DMS114 treated with DMSO at 0.1 percent for 48 hours (cell line): ENCODE measurements around the gene SGPP2.
"Not testable (repeated sequence)": the region's sequence is repeated elsewhere in the genome, so short reads cannot be mapped to it uniquely, and the experiment has no call there.

ENCODE experiments used
- DNase-seq: peaks from one replicate; lab custom pipeline; 2025; ENCODE audit not compliant: unreplicated experiment; lab: John Stamatoyannopoulos, UW

Gene SGPP2, protein sequence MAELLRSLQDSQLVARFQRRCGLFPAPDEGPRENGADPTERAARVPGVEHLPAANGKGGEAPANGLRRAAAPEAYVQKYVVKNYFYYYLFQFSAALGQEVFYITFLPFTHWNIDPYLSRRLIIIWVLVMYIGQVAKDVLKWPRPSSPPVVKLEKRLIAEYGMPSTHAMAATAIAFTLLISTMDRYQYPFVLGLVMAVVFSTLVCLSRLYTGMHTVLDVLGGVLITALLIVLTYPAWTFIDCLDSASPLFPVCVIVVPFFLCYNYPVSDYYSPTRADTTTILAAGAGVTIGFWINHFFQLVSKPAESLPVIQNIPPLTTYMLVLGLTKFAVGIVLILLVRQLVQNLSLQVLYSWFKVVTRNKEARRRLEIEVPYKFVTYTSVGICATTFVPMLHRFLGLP

DNA sequence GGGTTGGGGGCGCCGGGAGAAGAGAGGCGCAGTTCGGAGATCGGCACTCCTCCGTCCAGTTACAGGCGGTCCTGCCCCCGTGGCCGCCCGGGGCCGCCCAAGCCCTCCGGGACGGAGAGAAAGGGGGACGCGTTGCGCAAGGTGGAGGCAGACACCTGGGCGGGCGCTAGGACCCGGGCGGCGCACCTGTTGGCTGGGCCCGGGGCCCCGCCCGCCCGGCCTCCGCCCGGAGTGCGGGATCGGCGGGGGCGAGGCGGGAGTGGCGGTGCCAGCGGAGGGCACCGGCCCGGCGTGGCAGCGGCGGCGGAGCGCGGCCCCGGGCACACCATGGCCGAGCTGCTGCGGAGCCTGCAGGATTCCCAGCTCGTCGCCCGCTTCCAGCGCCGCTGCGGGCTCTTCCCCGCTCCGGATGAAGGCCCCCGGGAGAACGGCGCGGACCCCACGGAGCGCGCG, at the start of gene SGPP2:
TSS of gene SGPP2 (plus strand) at position 268 of the 453 bp plus-strand sequence. CDS start at position 328, 60 bp downstream.
- DNase-seq = no peak

GRCh38 chr2:222375798-222376197, 48.5 kb upstream of the SGPP2 start:
- no peak for DNase-seq

DNA sequence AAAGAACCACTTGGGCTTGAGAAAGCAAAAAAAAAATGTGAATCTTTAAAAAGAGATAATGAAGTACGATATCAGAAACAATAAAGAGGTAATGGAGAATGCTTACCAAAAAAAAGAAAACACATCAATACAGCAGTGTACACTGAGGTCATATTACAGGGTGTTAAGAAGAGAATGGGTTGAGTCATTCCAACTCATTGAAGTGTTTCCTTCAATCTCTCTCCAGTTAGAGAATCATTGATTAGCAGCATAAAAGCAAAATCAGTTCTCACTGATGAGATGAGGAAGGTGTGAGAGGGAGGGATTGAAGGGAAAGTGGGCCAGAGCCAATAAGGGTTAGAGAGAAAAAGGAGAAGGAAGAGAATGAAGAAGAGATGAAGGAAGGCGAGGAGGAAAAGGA, 43.9 kb upstream of the SGPP2 start:
- DNase-seq = no peak

DNA sequence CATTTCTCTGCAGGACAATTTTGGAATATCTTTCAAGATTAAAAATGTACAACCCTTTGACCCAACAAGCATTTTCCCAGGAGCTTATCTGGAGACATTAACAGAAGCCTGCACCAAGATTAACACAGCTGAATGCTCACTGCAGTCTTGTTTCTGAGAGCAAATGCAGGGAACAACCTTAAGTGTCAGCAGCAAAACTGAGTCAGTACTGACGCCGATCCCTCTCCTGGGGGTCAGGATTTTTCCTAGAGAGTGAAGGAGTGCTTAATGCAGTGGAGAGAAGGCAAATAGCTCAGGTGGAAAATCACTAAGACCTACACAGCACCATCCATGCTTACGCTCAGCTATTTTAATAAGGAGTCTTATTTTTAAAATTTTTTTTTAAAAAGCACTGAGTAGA, 42.8 kb upstream of the SGPP2 start:
- DNase-seq = no peak

DNA sequence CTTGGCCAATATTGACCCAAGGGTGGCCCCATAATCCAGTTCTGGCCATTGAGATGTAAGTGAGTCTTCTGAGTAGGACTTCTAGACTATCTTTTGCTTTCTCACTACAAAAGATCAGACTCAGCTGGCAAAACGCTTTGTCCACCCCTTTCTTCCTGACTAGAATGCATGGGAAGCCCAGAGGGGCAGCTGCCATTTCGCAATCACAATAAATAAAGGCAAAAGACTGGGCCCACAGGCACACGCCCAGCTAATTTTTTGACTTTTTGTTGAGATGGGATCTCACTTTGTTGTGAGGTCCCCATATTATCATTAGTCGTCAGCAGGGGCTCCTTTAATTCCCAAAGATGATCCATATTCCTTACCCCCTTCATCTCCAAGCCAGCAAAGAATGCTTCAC, 41.1 kb upstream of the SGPP2 start:
- DNase-seq = no peak

DNA sequence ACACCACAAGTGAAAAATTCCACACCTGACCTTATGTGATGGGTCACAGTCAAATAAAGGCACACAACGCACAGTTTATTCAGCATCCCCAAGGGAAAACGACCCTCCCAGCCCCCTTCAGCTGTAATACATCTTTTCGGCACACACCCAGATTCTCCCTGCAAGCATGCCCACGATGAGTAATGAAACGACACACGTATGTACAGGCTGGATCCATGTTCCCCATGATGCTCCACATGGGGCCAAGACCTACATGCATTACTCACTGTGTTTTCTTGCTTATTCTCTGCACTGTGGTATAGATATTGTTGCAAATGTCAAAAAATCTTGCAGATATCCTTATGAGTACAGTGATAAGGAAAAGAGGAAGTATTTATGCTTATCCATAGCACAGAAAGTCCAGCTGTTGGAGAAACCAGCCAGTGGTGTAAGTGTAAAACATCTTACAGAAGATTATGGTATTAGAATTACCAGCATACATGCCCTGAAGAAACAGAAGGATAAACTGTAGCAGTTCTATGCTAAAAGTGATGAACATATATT, 32.5 kb upstream of the SGPP2 start:
- no peak for DNase-seq

- no peak for DNase-seq
Observed at GRCh38 chr2:222393733-222394267, 30.5 kb upstream of the SGPP2 start.

GRCh38 chr2:222398446-222398885, 25.9 kb upstream of the SGPP2 start:
- DNase-seq = no peak

DNA sequence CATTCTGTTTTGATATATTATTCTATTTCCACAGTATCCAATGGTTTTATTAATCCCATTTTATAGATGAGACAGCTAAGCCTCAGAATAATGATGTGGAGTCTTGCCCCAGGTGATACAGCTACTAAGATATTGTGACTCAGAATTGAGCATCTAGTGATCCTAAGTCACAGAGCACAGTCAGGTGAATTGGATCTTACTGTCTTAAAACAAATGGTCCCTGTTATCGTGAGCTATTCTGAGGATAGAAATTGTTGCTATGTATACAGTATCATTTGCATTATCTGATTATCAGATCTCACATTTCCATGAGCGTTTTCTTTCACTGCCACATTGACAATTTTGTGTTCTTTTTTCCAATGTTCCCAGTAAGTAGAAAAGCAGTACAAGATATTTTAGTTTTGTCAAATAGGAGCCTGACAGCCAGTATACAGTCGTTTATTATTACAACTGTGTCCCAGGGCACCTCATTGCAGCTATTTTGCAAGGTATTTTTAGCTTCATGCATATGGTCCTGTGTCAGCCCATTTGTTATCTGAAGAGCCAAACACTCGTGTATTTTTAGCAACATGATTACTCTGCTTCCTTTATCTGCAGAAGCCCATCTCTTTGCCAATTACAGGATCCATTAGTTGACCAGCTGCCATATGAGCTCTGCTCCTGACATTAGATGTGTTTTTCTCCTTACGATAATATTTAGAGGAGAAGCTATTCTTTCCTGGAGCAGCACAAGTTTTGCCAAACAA, 25.1 kb upstream of the SGPP2 start:
- no peak for DNase-seq

DNA sequence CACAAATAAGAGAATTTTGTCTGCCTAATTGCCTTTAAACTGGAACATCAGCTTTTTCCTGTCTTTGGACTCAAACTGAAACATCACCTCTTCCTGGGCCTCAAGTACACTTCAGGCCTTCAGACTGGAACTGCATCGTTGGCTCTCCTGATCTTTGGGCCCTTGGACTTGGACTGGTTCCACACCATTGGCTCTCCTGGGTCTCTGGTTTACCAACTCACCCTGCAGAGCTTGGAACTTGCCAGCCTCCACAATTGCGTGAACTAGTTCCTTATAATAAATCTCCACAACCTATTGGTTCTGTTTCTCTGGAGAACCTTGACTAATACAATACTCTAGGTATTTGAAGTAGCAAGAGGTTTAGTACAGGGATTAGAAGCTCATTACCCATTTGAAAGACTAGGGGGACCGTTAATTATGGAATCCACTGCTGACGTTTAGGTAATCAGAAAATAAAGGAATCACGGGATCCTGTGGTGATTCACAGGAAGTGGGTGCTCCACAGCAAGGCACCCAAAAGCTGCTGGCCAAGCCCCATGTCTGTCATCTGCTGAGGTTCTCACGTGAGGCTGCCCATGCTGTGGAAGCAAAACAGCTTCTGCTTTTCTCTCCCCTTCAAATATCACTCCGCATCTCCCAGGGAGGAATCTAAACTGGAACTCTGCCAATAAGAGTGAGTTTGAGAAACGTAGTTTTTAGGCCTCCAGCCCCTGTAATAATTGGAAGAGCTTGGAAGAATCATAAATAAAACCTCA, 20.0 kb upstream of the SGPP2 start:
- no peak for DNase-seq

- DNase-seq = no peak
Observed at GRCh38 chr2:222408684-222409083, 15.7 kb upstream of the SGPP2 start.

- DNase-seq = no peak
Observed at GRCh38 chr2:222410534-222410933, 13.8 kb upstream of the SGPP2 start.

DNA sequence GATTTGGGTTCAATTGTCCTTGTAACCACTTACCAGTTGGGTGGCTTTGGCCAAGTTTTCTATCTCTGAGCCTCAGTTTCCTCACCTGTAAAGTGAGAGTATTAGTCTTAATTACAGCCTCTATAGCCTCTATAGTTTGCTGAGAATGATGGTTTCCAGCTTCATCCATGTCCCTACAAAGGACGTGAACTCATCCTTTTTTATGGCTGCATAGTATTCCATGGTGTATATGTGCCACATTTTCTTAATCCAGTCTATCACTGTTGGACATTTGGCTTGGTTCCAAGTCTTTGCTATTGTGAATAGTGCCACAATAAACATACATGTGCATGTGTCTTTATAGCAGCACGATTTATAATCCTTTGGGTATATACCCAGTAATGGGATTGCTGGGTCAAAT, 12.0 kb upstream of the SGPP2 start:
- DNase-seq = not testable (repeated sequence)

DNA sequence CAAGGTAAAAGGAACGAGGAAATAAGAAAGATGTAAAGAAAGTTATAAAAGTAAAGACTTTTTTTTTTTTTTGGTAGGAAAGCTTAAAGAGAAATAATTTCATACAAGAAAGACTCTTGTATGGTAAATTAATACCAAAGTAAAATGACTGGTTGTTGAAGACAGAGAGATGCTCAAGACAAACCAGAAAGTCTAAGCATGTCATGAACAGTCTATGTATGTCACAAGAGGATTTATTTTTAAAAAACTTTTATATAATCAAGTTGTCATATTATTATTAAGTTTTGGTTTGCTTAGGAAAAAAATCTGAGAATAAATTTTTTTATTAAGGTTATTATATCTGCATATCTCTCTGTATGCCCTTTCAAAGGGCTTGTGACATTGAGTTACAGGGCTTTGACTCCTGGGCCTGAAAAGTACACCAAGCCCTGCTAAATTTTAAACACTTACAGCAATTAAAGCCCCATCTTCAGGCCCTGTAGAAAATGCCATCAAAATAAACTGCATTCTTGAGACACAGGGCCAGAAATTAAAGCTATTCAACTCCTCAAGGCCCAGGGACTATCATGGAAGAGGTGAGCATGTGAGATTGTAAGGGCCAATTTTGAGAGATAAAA, 10.9 kb upstream of the SGPP2 start:
- DNase-seq = no peak

DNA sequence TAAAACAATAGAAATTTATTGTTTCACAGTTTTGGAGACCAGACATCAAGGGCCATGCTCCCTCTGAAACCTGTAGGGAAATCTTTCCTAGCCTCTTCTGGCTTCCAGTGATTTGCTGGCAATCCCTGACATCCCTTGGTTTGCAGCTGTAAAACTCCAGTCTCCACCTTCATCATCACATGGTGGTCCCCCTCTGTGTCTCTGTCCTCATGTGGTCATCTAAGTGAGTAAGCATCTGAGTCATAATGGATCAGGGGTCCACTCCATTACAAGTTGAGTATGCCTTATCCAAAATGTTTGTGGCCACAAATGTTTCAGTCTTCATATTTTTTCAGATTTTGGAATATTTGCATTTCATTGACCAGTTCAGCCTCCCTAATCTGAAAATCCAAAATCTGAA, 5.6 kb upstream of the SGPP2 start:
- no peak for DNase-seq

- DNase-seq = no peak
Observed at GRCh38 chr2:222420508-222420907, 3.8 kb upstream of the SGPP2 start.

DNA sequence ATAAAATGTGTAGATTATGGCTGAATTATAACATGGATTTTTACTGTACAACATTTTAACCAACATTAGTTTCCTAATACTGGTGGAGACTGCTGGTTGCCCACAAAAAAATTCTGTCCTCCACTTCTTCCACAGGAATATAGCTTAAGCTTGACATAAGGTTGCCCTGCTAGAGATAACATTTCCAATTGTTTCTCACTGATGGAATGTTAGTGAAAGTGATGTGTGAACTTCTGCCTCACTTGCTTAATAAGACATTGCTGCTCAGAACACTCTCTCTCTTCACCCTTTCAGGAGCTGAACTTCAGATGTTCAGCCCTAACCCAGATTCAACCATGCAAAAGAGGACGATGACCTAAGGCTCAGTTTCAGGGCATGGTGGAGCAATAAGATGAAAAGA, 2.7 kb upstream of the SGPP2 start:
- no peak for DNase-seq

DNA sequence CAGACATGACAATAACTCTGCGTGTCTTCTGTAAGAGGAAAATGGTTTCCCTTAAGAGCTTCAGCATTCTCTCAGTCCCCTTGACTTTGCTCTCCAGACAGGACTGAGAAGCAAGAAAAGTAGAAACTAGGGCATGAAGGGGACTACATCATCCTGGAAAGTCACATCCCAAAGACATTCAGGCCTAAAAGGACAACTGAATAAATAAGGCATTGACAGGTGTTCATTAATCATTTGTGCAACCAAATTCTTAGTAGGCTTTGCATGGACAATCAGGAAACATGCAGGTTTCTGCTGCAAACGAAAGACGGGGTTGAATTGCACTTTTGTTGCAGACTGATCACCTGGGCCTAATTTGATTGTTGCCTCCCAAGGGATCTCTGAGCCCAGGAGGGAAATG, 1.2 kb upstream of the SGPP2 start:
- no peak for DNase-seq

DNA sequence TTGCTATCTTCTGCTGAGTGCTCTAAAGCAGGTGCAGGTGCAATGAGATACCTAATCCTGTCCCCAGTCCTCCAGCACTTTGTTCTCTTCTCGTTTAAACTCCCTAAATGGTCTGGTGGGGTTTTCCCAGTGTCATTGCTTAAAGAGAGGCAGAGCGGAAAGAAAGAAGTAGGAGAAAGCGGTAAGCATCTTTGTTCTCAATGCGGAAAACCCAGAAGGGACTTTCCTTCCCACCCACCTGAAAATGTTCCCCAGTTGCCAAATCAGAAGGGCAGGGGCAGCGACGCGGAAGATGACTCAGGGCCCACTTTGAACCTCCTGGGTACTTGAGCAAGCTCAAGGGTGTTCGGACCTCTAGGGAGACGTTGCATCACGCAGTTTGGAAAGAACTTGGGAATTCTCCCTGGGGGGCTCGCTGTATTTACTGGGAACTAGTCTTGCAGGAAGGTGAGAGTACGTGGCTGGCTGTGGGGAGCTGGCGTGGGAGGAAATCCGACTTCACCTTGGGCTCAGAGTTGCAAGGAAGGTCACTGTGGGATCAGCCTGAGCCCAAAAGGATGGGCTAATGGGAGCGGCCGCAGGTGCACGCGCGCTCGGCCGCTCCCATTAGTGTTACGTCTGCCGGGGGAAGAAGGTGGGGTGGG, 589 bp upstream of the SGPP2 start:
- DNase-seq = no peak
